Measurements from ENCODE around the gene MKS1. TPM values are rescaled to one million over a fixed set of nuclear protein-coding genes. Genes with fewer than 3 reads are reported as not detected.

The MKS1 gene
- total and polyA plus RNA-seq, 7 donors: 4.2 to 6.9 (median 5.5) TPM

- no peaks in the 10 kb centered on the region for H3K9me3 ChIP-seq
- H3K27me3 ChIP-seq (ENCODE audit: insufficient read depth in 3 of 3, low read length in 2 of 3): peaks cover 0 to 36% (median 5%) of the 10 kb centered on the region in 3 donors
- ATAC-seq (no peak), DNase-seq (no peak)
- peaks cover 8% of the 10 kb centered on the region for H3K4me1 ChIP-seq
- no peaks in the 10 kb centered on the region for H3K36me3 ChIP-seq (ENCODE audit: insufficient read depth in 1 of 2, low read depth in 1 of 2)
- 44 to 57% (median 52%) methylated on average over 10 of the region's 10 CpGs for WGBS, 3 donors
- no peak for TF ChIP-seq CTCF (IDR thresholded peaks at IDR 0.05)
- no peak overlapping the region for H3K4me3 ChIP-seq
- intact Hi-C loops (cut with DNase I): no loop called here
- no peak overlapping the region for H3K27ac ChIP-seq
Observed at GRCh38 chr17:58245428-58246103, 26.5 kb upstream of the MKS1 start.

- Histone ChIP-seq H3K27me3 (ENCODE audit: insufficient read depth in 3 of 3, low read length in 2 of 3) (peaks cover 0 to 33% (median 8%) of the 10 kb centered on the region in 3 donors), H3K36me3 (ENCODE audit: insufficient read depth in 1 of 2, low read depth in 1 of 2) (no peaks in the 10 kb centered on the region), H3K4me3 (no peak overlapping the region), H3K27ac (no peak overlapping the region), H3K9me3 (no peaks in the 10 kb centered on the region), H3K4me1 (peaks cover 8% of the 10 kb centered on the region)
- DNase-seq (no peak), ATAC-seq (no peak)
- intact Hi-C loops (cut with DNase I): no loop called here
- TF ChIP-seq CTCF (IDR thresholded peaks at IDR 0.05): no peak
- 69 to 72% (median 70%) methylated on average over 6 of the region's 6 CpGs for WGBS, 3 donors
Observed at GRCh38 chr17:58244963-58245362, 25.9 kb upstream of the MKS1 start.

- ATAC-seq (no peak), DNase-seq (no peak)
- Histone ChIP-seq H3K36me3 (ENCODE audit: insufficient read depth in 1 of 2, low read depth in 1 of 2) (no peaks in the 10 kb centered on the region), H3K9me3 (no peaks in the 10 kb centered on the region), H3K4me3 (no peak overlapping the region), H3K27me3 (ENCODE audit: insufficient read depth in 3 of 3, low read length in 2 of 3) (peaks cover 0 to 27% (median 8%) of the 10 kb centered on the region in 3 donors), H3K4me1 (no peaks in the 10 kb centered on the region), H3K27ac (no peak overlapping the region)
- no peak for TF ChIP-seq CTCF (IDR thresholded peaks at IDR 0.05)
- WGBS, 3 donors: 5 to 12% (median 11%) methylated on average over 4 of the region's 4 CpGs
- intact Hi-C loops (cut with DNase I): no loop called here
Observed at GRCh38 chr17:58242171-58242784, 23.2 kb upstream of the MKS1 start.

GRCh38 chr17:58239987-58240386 lies 20.9 kb upstream of the MKS1 start:
- no peak for DNase-seq
- no peak for ATAC-seq
- Histone ChIP-seq H3K9me3 (no peaks in the 10 kb centered on the region), H3K27me3 (ENCODE audit: insufficient read depth in 3 of 3, low read length in 2 of 3) (peaks cover 0 to 41% (median 6%) of the 10 kb centered on the region in 3 donors), H3K4me1 (no peaks in the 10 kb centered on the region), H3K4me3 (no peak overlapping the region), H3K27ac (no peak overlapping the region), H3K36me3 (ENCODE audit: insufficient read depth in 1 of 2, low read depth in 1 of 2) (no peaks in the 10 kb centered on the region)
- WGBS, 3 donors: 61 to 76% (median 73%) methylated on average over 1 of the region's 1 CpG
- intact Hi-C loops (cut with DNase I): no loop called here
- no peak for TF ChIP-seq CTCF (IDR thresholded peaks at IDR 0.05)
